Gastrocnemius medialis (tissue), 4 donors: ENCODE measurements around the gene HYAL3.

Experiments used
- POLR2A ChIP-seq, 2 donors: fragments of 450-650 bp; IDR thresholded peaks; one replicate each; pipeline ENCODE4 v1.6.1; 2017; ENCODE audit warnings: antibody characterized with exemption in 2 of 2, mild to moderate bottlenecking in 2 of 2, moderate library complexity in 2 of 2
- TF ChIP-seq, protein P1 (sequence below), 5 experiments: fragments of 450-650 bp in 3 of 5; fragments of 200-600 bp in 2 of 5; sonication (generic) in 2 of 5; IDR thresholded peaks in 4 of 5; conservative IDR thresholded peaks in 1 of 5; 1 replicate in 4 of 5; 2 replicates in 1 of 5; pipeline ENCODE4 v1.5.1; 2016 to 2019; ENCODE audit warnings: antibody characterized with exemption in 5 of 5, mild to moderate bottlenecking in 3 of 5, moderate library complexity in 3 of 5

DNA sequence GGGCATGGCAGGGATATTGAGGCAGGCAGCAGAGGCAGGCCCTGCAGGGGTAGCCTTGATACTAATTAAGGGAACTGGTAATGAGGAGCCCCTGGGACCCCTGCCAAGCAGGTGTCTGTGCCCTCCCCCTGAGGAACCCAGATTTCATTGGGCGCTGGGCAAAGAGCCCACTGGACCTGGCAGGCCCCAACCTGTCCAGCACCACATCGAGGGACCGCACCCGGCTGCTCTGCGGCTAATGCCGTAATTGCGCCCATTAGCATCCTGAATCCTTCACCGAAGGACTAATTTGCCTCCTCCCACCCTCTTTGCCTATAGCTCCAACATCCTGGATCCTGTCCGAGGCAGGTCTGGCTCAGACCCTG lies 44.0 kb downstream of the HYAL3 start:
- TF ChIP-seq, protein P1, sequence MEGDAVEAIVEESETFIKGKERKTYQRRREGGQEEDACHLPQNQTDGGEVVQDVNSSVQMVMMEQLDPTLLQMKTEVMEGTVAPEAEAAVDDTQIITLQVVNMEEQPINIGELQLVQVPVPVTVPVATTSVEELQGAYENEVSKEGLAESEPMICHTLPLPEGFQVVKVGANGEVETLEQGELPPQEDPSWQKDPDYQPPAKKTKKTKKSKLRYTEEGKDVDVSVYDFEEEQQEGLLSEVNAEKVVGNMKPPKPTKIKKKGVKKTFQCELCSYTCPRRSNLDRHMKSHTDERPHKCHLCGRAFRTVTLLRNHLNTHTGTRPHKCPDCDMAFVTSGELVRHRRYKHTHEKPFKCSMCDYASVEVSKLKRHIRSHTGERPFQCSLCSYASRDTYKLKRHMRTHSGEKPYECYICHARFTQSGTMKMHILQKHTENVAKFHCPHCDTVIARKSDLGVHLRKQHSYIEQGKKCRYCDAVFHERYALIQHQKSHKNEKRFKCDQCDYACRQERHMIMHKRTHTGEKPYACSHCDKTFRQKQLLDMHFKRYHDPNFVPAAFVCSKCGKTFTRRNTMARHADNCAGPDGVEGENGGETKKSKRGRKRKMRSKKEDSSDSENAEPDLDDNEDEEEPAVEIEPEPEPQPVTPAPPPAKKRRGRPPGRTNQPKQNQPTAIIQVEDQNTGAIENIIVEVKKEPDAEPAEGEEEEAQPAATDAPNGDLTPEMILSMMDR (IDR thresholded peaks at IDR 0.05 in 4 of 5, conservative IDR thresholded peaks at IDR 0.05 in 1 of 5) = no peak
- TF ChIP-seq POLR2A (IDR thresholded peaks at IDR 0.05) = no peak
